ENCODE results near the gene REXO4. TPM values are rescaled to one million over a fixed set of nuclear protein-coding genes. Genes with fewer than 3 reads are reported as not detected.
A peak's percentile ranks its signal among the peaks of the same experiment; 100 is the strongest.

REXO4 gene
- total and polyA plus RNA-seq, 10 of the 15 experiments (the other 5 are each of a cell fraction or from before 2014, with no cell fraction given) = 2.7 to 43.9 (median 30.5) TPM

DNA sequence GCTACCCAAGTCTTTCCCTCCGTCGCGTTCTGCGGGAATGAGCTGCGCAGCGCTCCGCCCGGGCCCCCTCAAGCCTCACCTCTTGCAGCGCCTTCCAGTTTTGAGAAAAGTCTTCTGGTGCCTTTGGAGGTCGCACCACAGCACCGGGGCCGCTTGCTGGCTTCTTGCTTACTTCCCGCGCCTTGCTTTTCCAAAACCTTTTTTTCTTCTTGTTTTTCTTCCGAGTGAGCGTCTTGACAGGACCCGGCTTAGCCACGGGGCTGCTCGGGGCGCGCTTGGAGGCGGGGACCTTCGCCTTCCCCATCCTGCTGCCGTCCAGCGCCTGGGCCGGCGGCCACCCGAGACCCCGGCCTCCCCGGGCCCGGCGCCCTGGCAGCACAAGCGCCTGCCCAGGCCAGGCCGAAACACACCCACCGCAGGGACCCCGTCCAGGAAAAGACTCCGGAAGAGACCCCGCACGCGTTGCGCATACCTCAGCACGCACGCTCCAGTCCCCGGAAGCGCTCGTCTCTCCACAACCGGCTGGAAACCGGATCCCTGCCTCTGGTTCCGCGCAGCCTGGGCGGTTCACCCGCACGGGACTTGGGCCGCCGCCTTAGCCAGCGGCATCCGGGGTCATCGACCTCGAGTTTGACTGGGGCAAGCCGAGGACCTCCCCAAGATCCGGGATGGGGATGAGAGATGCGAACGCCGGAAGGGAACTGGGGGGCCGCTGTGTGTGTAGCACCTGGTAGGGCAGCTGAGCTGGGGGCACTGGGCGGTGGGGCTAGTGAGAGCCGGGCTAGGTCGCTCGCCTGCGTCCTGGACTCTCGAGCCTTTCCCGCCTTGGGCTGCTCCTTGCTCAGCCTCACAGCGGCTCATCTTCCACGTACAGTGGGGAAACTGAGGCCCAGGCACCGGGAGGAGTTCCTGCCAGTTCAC is at the start of gene REXO4 (continued):
- TF ChIP-seq EP300 (IDR thresholded peaks at IDR 0.05; ENCODE audit: borderline replicate concordance in 1 of 2, control insufficient read depth in 1 of 2, low read depth in 2 of 2, low read length in 2 of 2) (no peak), NFYA (IDR thresholded peaks at IDR 0.05; ENCODE audit: borderline replicate concordance, low read depth, low read length) (no peak), BMI1 (IDR thresholded peaks at IDR 0.05; ENCODE audit: borderline replicate concordance) (no peak), IKZF2 (IDR thresholded peaks at IDR 0.05) (peak; percentile 78 to 86), SMAD1 (IDR thresholded peaks at IDR 0.05; ENCODE audit: low read depth, partially characterized antibody) (no peak), NFYB (IDR thresholded peaks at IDR 0.05; ENCODE audit: insufficient read depth, low read depth, low read length) (no peak), CREM (IDR thresholded peaks at IDR 0.05; ENCODE audit: low read depth) (peak; percentile 71), SREBF1 (IDR thresholded peaks at IDR 0.05; ENCODE audit: low read length) (no peak; the same call in 1 of the 2 replicates), POLR2A (IDR thresholded peaks at IDR 0.05; ENCODE audit: low read depth, low read length) (peak; percentile 87), ZNF207 (IDR thresholded peaks at IDR 0.05; ENCODE audit: borderline replicate concordance) (peak; percentile 99), GABPA (IDR thresholded peaks at IDR 0.05; ENCODE audit: low read depth) (peak; percentile 97), FOXM1 (IDR thresholded peaks at IDR 0.05; ENCODE audit: low read depth, low read length) (no peak), RCOR1 (conservative IDR thresholded peaks at IDR 0.05; ENCODE audit: low read depth, low read length) (no peak), ATF7 (IDR thresholded peaks at IDR 0.05; ENCODE audit: low read depth) (peak; percentile 62; the same call in 1 of the 2 replicates), RB1 (IDR thresholded peaks at IDR 0.05; ENCODE audit: borderline replicate concordance) (0 out of 2 replicates have a peak, but pooled peaks have one; percentile 91), RAD21 (IDR thresholded peaks at IDR 0.05; ENCODE audit: insufficient read depth, low read depth, low read length) (no peak), WRNIP1 (IDR thresholded peaks at IDR 0.05; ENCODE audit: borderline replicate concordance, low read depth, low read length) (no peak), RBBP5 (conservative IDR thresholded peaks at IDR 0.05) (no peak), ZNF24 (IDR thresholded peaks at IDR 0.05) (0 out of 2 replicates have a peak, but pooled peaks have one; percentile 28), PML (IDR thresholded peaks at IDR 0.05; ENCODE audit: low read length) (no peak; the same call in 1 of the 2 replicates), GATAD2B (conservative IDR thresholded peaks at IDR 0.05; ENCODE audit: low read depth) (peak; percentile 89; the same call in 1 of the 2 replicates)
- TF ChIP-seq, protein P1, sequence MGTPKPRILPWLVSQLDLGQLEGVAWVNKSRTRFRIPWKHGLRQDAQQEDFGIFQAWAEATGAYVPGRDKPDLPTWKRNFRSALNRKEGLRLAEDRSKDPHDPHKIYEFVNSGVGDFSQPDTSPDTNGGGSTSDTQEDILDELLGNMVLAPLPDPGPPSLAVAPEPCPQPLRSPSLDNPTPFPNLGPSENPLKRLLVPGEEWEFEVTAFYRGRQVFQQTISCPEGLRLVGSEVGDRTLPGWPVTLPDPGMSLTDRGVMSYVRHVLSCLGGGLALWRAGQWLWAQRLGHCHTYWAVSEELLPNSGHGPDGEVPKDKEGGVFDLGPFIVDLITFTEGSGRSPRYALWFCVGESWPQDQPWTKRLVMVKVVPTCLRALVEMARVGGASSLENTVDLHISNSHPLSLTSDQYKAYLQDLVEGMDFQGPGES (IDR thresholded peaks at IDR 0.05) = peak; percentile 26; the same call in 1 of the 2 replicates
- TF ChIP-seq, protein P2, sequence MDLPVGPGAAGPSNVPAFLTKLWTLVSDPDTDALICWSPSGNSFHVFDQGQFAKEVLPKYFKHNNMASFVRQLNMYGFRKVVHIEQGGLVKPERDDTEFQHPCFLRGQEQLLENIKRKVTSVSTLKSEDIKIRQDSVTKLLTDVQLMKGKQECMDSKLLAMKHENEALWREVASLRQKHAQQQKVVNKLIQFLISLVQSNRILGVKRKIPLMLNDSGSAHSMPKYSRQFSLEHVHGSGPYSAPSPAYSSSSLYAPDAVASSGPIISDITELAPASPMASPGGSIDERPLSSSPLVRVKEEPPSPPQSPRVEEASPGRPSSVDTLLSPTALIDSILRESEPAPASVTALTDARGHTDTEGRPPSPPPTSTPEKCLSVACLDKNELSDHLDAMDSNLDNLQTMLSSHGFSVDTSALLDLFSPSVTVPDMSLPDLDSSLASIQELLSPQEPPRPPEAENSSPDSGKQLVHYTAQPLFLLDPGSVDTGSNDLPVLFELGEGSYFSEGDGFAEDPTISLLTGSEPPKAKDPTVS (IDR thresholded peaks at IDR 0.05; ENCODE audit: low read depth, low read length) = no peak
- TF ChIP-seq, protein P3, sequence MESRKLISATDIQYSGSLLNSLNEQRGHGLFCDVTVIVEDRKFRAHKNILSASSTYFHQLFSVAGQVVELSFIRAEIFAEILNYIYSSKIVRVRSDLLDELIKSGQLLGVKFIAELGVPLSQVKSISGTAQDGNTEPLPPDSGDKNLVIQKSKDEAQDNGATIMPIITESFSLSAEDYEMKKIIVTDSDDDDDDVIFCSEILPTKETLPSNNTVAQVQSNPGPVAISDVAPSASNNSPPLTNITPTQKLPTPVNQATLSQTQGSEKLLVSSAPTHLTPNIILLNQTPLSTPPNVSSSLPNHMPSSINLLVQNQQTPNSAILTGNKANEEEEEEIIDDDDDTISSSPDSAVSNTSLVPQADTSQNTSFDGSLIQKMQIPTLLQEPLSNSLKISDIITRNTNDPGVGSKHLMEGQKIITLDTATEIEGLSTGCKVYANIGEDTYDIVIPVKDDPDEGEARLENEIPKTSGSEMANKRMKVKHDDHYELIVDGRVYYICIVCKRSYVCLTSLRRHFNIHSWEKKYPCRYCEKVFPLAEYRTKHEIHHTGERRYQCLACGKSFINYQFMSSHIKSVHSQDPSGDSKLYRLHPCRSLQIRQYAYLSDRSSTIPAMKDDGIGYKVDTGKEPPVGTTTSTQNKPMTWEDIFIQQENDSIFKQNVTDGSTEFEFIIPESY (IDR thresholded peaks at IDR 0.05) = no peak
- TF ChIP-seq, protein P4, sequence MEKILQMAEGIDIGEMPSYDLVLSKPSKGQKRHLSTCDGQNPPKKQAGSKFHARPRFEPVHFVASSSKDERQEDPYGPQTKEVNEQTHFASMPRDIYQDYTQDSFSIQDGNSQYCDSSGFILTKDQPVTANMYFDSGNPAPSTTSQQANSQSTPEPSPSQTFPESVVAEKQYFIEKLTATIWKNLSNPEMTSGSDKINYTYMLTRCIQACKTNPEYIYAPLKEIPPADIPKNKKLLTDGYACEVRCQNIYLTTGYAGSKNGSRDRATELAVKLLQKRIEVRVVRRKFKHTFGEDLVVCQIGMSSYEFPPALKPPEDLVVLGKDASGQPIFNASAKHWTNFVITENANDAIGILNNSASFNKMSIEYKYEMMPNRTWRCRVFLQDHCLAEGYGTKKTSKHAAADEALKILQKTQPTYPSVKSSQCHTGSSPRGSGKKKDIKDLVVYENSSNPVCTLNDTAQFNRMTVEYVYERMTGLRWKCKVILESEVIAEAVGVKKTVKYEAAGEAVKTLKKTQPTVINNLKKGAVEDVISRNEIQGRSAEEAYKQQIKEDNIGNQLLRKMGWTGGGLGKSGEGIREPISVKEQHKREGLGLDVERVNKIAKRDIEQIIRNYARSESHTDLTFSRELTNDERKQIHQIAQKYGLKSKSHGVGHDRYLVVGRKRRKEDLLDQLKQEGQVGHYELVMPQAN (conservative IDR thresholded peaks at IDR 0.05) = peak; percentile 96

Data from GM12878 (cell line).